Naive thymus-derived CD8-positive, alpha-beta T cell (primary cell): ENCODE data around the gene TRAF3IP1. TPM values are rescaled to one million over a fixed set of nuclear protein-coding genes. Genes with fewer than 3 reads are reported as not detected.
"Not testable (repeated sequence)": the region's sequence is repeated elsewhere in the genome, so short reads cannot be mapped to it uniquely, and the experiment has no call there.

Source experiments
- ATAC-seq, 2 donors: fragments of 150-1000 bp; cut with Tn5 transposase in 1 of 2; sonication (Bioruptor Pico), chemical (Tn5 transposase) in 1 of 2; 1 replicate in 1 of 2; 2 replicates in 1 of 2; pipeline ENCODE4 v1.10.0; 2021; ENCODE audit warnings: mild to moderate bottlenecking in 2 of 2, moderate library complexity in 2 of 2
- POLR2A ChIA-PET: fragments of 350-600 bp; sonication (Branson Sonifier 250); formaldehyde crosslinking; loops from one replicate; lab custom pipeline; 2021; ENCODE audit warnings: antibody characterized with exemption; lab: Charles Lee
- DNase-seq, 10 donors: peaks; one replicate each; pipeline versions ENCODE4 v3.0.0 to v3.0.0-alpha.2; 2020 to 2022
- H3K27ac Mint-ChIP-seq, 10 donors: one replicate each; pipeline ENCODE4 v1.8.0; 2020 to 2022; ENCODE audit warnings: mild to moderate bottlenecking in 10 of 10, mixed read lengths in 10 of 10, moderate library complexity in 4 of 10, inconsistent platforms in 1 of 10
- H3K27me3 Mint-ChIP-seq, 5 donors: one replicate each; pipeline ENCODE4 v1.8.0; 2021 to 2022; ENCODE audit warnings: mixed read lengths in 5 of 5
- H3K36me3 Mint-ChIP-seq, 3 donors: one replicate each; pipeline ENCODE4 v1.8.0; 2020 to 2022; ENCODE audit warnings: mixed read lengths in 3 of 3, mild to moderate bottlenecking in 2 of 3, inconsistent platforms in 1 of 3
- H3K4me1 Mint-ChIP-seq, 4 donors: one replicate each; pipeline ENCODE4 v1.8.0; 2021 to 2022; ENCODE audit warnings: mixed read lengths in 4 of 4
- H3K4me3 Mint-ChIP-seq, 10 donors: one replicate each; pipeline ENCODE4 v1.8.0; 2020 to 2022; ENCODE audit warnings: mild to moderate bottlenecking in 10 of 10, mixed read lengths in 10 of 10, moderate library complexity in 6 of 10, inconsistent platforms in 1 of 10
- H3K9me3 Mint-ChIP-seq, 9 donors: one replicate each; pipeline ENCODE4 v1.8.0; 2020 to 2022; ENCODE audit warnings: mixed read lengths in 9 of 9, mild to moderate bottlenecking in 3 of 9, inconsistent platforms in 1 of 9, moderate library complexity in 1 of 9
- polyA plus RNA-seq, 3 donors: library from polyadenylated mRNA; unstranded; fragments of 300-500 nt; fragmentation: Illumina TruSeq; gene quantifications; one replicate each; pipeline ENCODE4 v1.2.3, GENCODE V29; 2021
- total RNA-seq, 8 experiments: library from RNA in 2 of 8; stranded (reverse) in 2 of 8; gene quantifications; one replicate each; pipeline ENCODE4 v1.2.3 and lab custom pipeline; 2021 to 2026

The TRAF3IP1 gene
- total and polyA plus RNA-seq, 5 experiments from 2014 or later = 4.8 to 9.8 (median 6.7) TPM

- POLR2A ChIA-PET = no interaction called here
- no peaks in the 10 kb centered on the region for H3K9me3 Mint-ChIP-seq
- no peak for ATAC-seq
Observed at GRCh38 chr2:238404406-238405216, 84.3 kb downstream of the TRAF3IP1 start.

GRCh38 chr2:238405217-238405555 lies 84.9 kb downstream of the TRAF3IP1 start:
- peaks cover 0 to 11% (median 2%) of the 10 kb centered on the region in 3 donors for H3K36me3 Mint-ChIP-seq
- DNase-seq, H3K9me3 Mint-ChIP-seq, POLR2A ChIA-PET, H3K27me3 Mint-ChIP-seq, ATAC-seq, H3K4me3 Mint-ChIP-seq: not testable (repeated sequence)
- H3K4me1 Mint-ChIP-seq = peaks cover 3 to 13% (median 12%) of the 10 kb centered on the region in 4 donors
- peak overlapping the region in 6 of 10 donors; percentile 27 to 94 (median 76) for H3K27ac Mint-ChIP-seq

More at GRCh38 chr2:238404406-238405216, 84.3 kb downstream of the TRAF3IP1 start:
- H3K36me3 Mint-ChIP-seq = peaks cover 0 to 15% (median 2%) of the 10 kb centered on the region in 3 donors
- no peak overlapping the region for H3K4me3 Mint-ChIP-seq
- peak overlapping the region in 2 of 10 donors; percentile 92 to 94 for H3K27ac Mint-ChIP-seq
- DNase-seq = no peak
- peaks cover 3 to 13% (median 12%) of the 10 kb centered on the region in 4 donors for H3K4me1 Mint-ChIP-seq
- H3K27me3 Mint-ChIP-seq = no peaks in the 10 kb centered on the region

- POLR2A ChIA-PET = interaction anchor here (0.8 kb wide), 1 partner anchor 16 kb away, joined by 7 read pairs; no protein-coding TSS in a partner anchor
- Mint-ChIP-seq H3K9me3 (no peaks in the 10 kb centered on the region), H3K4me3 (peak overlapping the region in 4 of 10 donors; percentile 8 to 56 (median 47)), H3K36me3 (peaks cover 0 to 5% (median 2%) of the 10 kb centered on the region in 3 donors), H3K27ac (peak overlapping the region in 9 of 10 donors; percentile 14 to 94 (median 84)), H3K27me3 (no peaks in the 10 kb centered on the region), H3K4me1 (peaks cover 3 to 13% (median 12%) of the 10 kb centered on the region in 4 donors)
- DNase-seq (no peak), ATAC-seq (no peak)
Observed at GRCh38 chr2:238406221-238406997, 86.1 kb downstream of the TRAF3IP1 start.

- no peaks in the 10 kb centered on the region for H3K9me3 Mint-ChIP-seq
- peaks cover 3 to 13% (median 12%) of the 10 kb centered on the region in 4 donors for H3K4me1 Mint-ChIP-seq
- ATAC-seq (no peak), DNase-seq (no peak)
- H3K27me3 Mint-ChIP-seq = no peaks in the 10 kb centered on the region
- no peak overlapping the region for H3K4me3 Mint-ChIP-seq
- POLR2A ChIA-PET = no interaction called here
- peaks cover 0 to 2% (median 0%) of the 10 kb centered on the region in 3 donors for H3K36me3 Mint-ChIP-seq
- peak overlapping the region in 2 of 10 donors; percentile 14 to 50 for H3K27ac Mint-ChIP-seq
Observed at GRCh38 chr2:238406998-238407285, 86.6 kb downstream of the TRAF3IP1 start.

- peaks cover 0 to 2% (median 0%) of the 10 kb centered on the region in 3 donors for H3K36me3 Mint-ChIP-seq
- peaks cover 3 to 13% (median 12%) of the 10 kb centered on the region in 4 donors for H3K4me1 Mint-ChIP-seq
- H3K27ac Mint-ChIP-seq = peak overlapping the region in 1 of 10 donors; percentile 14
- POLR2A ChIA-PET = no interaction called here
- H3K9me3 Mint-ChIP-seq = no peaks in the 10 kb centered on the region
- no peak for DNase-seq
- H3K4me3 Mint-ChIP-seq = no peak overlapping the region
- ATAC-seq = no peak
- no peaks in the 10 kb centered on the region for H3K27me3 Mint-ChIP-seq
Observed at GRCh38 chr2:238407566-238407965, 87.2 kb downstream of the TRAF3IP1 start.

GRCh38 chr2:238408615-238409340 lies 88.5 kb downstream of the TRAF3IP1 start:
- no peaks in the 10 kb centered on the region for H3K9me3 Mint-ChIP-seq
- no peaks in the 10 kb centered on the region for H3K27me3 Mint-ChIP-seq
- no peak overlapping the region for H3K4me3 Mint-ChIP-seq
- H3K27ac Mint-ChIP-seq = no peak overlapping the region
- peaks cover 0 to 2% (median 0%) of the 10 kb centered on the region in 3 donors for H3K36me3 Mint-ChIP-seq
- no peak for ATAC-seq
- no peak for DNase-seq
- H3K4me1 Mint-ChIP-seq = peaks cover 3 to 13% (median 12%) of the 10 kb centered on the region in 4 donors
- POLR2A ChIA-PET = no interaction called here

GRCh38 chr2:238409341-238410199 lies 89.3 kb downstream of the TRAF3IP1 start:
- ATAC-seq (no peak), DNase-seq (no peak)
- POLR2A ChIA-PET = no interaction called here
- Mint-ChIP-seq H3K4me3 (no peak overlapping the region), H3K4me1 (peaks cover 3 to 13% (median 12%) of the 10 kb centered on the region in 4 donors), H3K36me3 (peaks cover 0 to 2% (median 0%) of the 10 kb centered on the region in 3 donors), H3K27me3 (no peaks in the 10 kb centered on the region), H3K27ac (no peak overlapping the region), H3K9me3 (no peaks in the 10 kb centered on the region)

- no peak for ATAC-seq
- Mint-ChIP-seq H3K9me3 (peaks cover 0 to 16% (median 4%) of the 10 kb centered on the region in 9 donors), H3K36me3 (peaks cover 3 to 13% (median 11%) of the 10 kb centered on the region in 3 donors), H3K27me3 (no peaks in the 10 kb centered on the region), H3K27ac (peak overlapping the region in 1 of 10 donors; percentile 34), H3K4me1 (peaks cover 0 to 14% (median 8%) of the 10 kb centered on the region in 4 donors), H3K4me3 (no peak overlapping the region)
- DNase-seq = no peak
- POLR2A ChIA-PET = no interaction called here
Observed at GRCh38 chr2:238412067-238412767, 91.9 kb downstream of the TRAF3IP1 start.

- Mint-ChIP-seq H3K27me3 (no peaks in the 10 kb centered on the region), H3K36me3 (peaks cover 4 to 13% (median 13%) of the 10 kb centered on the region in 3 donors), H3K4me1 (peaks cover 0 to 14% (median 8%) of the 10 kb centered on the region in 4 donors), H3K9me3 (peaks cover 0 to 16% (median 4%) of the 10 kb centered on the region in 9 donors), H3K4me3 (no peak overlapping the region), H3K27ac (no peak overlapping the region)
- DNase-seq (no peak), ATAC-seq (no peak)
- POLR2A ChIA-PET = no interaction called here
Observed at GRCh38 chr2:238413368-238413767, 93.0 kb downstream of the TRAF3IP1 start.

- Mint-ChIP-seq H3K27ac (peak overlapping the region in 5 of 10 donors; percentile 19 to 56 (median 40)), H3K4me1 (peaks cover 0 to 14% (median 8%) of the 10 kb centered on the region in 4 donors), H3K27me3 (no peaks in the 10 kb centered on the region), H3K4me3 (peak overlapping the region in 3 of 10 donors; percentile 9 to 43 (median 34)), H3K36me3 (peaks cover 4 to 13% (median 13%) of the 10 kb centered on the region in 3 donors), H3K9me3 (peaks cover 0 to 16% (median 4%) of the 10 kb centered on the region in 9 donors)
- DNase-seq (peak in 2 of 10 donors; percentile 25 to 31), ATAC-seq (peak; percentile 80 to 85)
- POLR2A ChIA-PET = interaction anchor here (1.3 kb wide), 1 partner anchor 31 kb away, joined by 3 read pairs; no protein-coding TSS in a partner anchor
Observed at GRCh38 chr2:238415036-238415764, 94.9 kb downstream of the TRAF3IP1 start.
